Cardiac septum (tissue), 1 donor: ENCODE results near the gene MYOD1. TPM values are rescaled to one million over a fixed set of nuclear protein-coding genes. Genes with fewer than 3 reads are reported as not detected.

Experiments
- DNase-seq: peaks from one replicate; pipeline ENCODE4 v3.0.0-alpha.2; 2020; ENCODE audit warnings: low spot score
- intact Hi-C: fragments of 100-400 bp; cut with DNase I; formaldehyde crosslinking; loops from one replicate; pipeline ENCODE4 v1.14.0; 2022
- total RNA-seq: library from RNA; stranded (reverse); fragmentation: NEBNext Ultra II Directional; extraction: Animal tissue kit (Norgen Biotek cat#: 25700); gene quantifications from one replicate; pipeline ENCODE4 v1.2.1, GENCODE V29; 2021
- donor health status: DM: no; HTN: no; CAD: no.

Gene MYOD1
- total RNA-seq, 1 donor from 2014 or later: not detected

DNA sequence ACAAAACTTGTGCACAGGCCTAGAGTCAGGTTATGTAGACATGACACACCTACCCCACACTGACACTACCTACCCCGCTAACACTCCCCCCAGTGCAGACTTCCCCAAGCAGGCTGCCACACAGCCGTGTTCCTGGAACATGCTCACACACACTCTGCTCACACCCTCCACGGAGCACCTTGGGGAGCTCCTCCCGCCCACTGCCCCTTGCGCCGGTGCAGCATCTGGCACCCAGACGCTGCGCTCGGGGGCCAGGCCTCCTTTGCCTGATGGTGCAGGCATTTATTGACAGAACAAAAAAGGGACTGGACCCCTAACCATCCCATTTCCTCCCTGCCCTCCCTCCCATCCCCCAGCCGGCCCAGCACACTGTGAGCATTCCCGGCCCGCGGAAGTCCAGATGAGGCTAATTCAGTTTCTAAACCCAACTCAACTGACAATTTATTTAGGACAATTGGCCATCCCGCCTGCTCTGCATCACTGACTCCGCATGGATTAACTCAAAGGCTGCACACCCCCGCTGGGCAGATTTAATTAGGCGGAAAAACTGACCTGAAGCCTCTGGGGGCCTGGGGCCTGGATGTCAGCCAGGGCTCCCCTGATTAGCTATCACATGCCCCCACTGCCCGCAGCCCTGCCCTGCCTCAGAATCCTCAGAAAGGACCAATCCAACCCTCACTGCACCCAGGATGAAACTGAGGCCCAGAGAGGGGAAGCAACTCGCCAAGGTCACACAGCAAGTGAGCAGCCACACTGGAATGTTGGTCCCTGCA, 45.3 kb downstream of the MYOD1 start:
- intact Hi-C loops: loop anchor here (5.0 kb wide), 1 partner anchor 83 kb away; no protein-coding TSS in a partner anchor
- DNase-seq: no peak

DNA sequence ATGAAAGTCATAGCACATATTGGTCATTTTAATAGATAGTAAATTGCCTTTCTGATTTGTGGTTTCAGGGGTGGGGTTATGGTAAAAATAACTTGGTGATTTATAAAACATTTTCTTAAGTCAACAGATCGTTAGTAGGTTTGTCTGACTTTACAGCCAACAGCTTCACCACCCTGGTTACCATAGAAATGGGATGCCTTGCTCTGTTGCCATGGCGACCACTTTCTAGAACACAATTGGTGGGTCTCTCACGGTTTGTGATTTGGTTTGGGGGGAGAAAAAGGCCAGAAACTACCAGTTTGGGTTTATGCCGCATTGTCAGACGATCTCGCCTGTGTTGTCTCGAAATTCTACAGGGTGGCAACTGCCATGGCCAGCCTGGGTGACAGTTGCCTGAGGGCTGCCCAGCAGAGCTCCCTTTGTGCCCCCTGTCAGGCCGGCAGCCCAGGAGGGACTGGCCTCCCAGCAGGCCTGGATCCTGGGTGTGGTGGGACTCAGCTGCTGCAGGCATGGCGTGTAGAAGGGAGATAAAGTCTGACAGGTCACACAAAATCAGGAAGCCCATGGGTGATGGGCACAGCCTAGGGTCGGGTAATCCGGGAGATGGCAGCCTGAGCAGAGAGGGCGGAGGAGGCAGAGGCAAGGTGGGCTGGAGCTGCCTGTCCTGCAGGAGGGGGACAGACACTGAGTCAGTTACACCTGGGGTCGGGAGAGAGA, 46.1 kb downstream of the MYOD1 start:
- intact Hi-C loops: no loop called here
- DNase-seq: no peak

DNA sequence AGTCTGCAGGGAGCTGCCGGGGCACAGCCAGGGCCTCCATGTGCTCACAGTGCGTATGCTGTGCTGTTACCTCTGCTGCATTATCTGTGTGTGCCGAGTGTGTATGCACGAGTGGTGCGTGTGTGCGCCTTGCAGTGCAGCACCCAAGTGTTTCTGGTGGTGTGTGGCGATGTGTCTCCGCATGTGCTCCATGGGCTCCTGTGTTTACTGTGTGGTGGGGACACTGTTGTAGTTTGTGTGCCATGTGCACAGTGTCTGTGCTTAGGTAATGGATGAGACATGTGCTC, 46.6 kb downstream of the MYOD1 start:
- intact Hi-C loops: no loop called here
- DNase-seq: no peak

DNA sequence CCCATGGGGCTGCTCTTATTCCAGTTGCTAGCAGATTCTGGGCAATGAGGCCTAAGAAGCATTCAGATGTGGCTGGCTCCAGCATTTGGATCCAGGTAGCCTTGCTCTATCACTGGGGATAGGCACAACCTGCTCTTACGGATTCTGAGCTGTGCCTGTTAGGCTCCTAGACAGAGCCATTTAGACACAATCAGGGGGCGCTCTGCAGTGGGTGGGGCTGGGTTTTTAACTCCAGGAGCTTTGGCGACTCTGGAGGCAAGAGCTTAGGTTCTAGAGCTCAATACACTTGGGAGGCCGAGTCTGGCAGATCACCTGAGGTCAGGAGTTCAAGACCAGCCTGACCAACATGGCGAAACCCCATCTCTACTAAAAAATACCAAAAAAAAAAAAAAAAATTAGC, 47.2 kb downstream of the MYOD1 start:
- no peak for DNase-seq
- intact Hi-C loops: no loop called here

DNA sequence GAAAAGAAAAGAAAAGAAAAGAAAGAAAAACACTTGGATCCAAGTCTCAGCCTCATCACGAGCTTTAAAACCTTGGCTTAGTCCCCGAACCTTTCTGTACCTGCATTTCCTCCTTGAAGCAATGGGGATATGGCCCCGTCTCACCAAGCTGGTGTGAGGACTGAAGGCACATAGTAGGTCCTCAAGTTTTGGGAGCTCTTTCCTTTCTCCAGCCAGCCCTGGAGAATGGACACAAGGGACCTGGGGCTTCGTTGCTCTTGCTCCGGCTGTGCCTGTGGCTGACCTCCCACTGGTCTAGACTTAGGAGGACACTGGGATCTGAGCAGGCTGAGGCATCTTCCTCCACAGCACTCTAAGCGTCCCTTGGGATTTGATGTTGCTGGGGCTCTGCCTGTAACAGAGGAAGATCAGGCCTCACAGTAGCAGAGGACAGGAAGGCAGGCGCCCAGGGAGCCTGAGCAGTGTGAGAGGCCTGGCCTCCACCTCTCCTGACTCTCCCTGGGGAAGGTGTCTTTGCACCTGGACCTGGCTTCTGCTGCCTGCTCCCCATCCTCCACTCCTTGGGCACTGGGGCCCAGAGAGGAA, 48.0 kb downstream of the MYOD1 start:
- intact Hi-C loops: no loop called here
- no peak for DNase-seq

DNA sequence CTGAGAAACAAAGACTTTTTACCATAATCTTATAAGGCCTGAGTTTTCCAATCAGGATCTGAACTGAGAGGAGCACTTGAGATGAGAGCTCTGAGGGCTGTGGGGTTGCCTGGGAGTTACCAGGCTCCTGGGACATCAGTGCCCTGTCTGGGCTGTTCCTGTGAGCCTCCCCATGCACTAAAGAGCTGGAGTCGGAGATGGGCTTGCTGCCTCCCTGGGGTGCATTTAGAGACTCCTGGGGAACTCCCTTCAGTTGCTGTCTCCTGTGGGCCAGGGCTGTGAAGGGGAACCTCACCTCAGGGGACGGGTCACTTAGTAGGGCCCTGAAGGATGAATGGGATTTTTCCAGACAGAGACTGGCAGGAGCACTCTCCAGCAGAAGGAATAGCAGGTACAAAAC, 48.5 kb downstream of the MYOD1 start:
- no peak for DNase-seq
- intact Hi-C loops: no loop called here

DNA sequence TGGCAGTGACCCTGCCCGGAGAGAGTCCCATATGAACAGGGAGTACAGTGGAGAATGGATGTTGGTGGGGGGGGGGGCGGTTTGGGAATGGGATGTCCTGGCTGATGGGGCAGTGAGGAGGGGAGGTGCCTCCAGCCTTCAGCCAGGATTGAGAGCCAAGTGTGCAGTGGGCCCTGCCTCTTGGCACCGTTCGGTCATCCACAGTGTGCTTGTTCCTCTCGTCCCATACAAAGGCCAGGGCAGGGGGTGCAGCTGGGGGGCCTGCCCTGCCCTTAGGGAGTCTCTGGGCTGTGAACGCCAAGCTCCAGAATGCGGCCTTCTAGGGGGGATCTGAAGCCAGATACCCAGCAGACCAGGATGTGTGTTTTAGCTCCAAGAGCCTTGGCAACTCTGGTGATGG, 49.2 kb downstream of the MYOD1 start:
- no peak for DNase-seq
- intact Hi-C loops: no loop called here

DNA sequence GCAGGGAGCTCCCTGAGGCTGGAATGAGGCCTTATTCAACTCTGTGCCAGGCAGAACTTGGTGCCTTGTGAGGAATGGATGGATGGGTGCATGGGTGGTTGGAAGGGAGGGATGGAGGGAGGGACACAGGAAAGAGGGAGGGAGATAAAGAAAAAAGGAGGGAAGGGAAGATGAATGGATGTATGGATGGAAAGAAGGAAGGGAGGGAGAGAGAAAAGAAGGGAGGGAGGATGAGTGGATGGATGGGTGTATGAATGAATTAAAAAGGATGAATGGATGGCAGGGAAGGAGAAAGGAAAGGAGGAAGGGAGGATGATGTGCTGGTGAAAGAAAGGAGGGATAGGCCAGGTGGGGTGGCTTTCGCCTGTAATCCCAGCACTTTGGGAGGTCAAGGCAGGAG, 49.8 kb downstream of the MYOD1 start:
- DNase-seq: no peak
- intact Hi-C loops: no loop called here

DNA sequence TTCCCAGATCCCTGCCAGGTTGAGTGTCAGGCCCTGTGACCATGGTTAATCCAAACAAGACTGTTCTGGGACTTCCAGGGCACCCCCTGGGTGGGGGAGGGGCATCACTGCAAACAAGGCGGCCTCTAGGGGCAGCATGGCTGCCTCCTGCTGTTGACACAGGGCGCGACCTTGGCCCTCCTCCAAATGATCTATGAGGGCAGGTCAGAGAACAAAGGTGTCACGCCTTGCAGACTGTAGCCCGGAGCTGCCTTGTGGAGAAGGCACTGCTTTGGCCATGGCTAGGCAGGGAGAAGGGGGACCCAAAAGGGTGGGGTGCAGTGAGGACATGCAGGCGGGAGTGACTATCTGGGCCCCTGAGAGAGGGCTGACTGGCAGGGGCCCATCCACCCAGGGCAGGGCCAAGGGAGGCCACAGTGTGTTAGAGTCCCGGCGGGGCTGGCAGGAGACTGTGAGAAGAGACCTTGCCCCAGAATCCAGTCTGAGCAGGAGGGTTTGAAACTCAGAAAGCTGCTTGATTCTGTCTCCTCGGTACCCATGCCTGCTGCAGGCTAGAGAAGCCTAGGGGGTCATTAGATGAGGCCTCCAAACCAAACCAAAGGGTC, 50.8 kb downstream of the MYOD1 start:
- intact Hi-C loops: no loop called here
- no peak for DNase-seq

DNA sequence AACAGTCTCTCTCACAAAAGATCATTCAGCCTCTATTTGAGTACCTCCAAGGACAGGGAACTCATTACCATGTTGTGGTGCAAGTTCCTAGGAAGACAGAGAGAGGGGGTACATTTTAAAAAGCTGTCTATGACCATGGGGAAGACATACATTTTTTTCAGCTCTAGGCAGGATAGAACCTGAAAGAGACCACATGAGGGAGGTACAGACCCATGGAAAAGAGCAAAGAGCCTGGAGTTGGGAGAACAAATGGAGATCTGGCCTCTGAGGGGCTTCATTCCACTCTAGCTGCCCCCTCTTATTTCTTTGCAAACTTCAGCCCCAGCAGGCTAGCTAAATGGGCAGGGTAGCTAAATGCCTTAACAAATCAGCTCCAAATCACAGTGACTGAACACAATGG, 51.5 kb downstream of the MYOD1 start:
- no peak for DNase-seq
- intact Hi-C loops: no loop called here

DNA sequence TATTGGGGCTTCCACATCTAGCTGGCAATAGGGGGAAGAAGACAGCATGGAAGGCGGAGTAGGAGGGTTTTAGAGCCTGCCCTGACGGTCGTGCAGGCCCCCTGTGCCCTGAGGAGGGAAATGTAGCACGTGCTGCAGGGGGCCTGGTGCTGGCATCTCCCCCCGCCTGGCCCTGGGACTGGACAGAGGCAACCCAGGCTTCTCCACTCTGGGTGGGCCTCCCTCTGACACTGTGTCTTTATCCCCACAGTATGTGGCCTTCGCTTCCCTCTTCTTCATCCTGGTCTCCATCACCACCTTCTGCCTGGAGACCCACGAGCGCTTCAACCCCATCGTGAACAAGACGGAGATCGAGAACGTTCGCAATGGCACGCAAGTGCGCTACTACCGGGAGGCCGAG, 52.0 kb downstream of the MYOD1 start:
- DNase-seq: no peak
- intact Hi-C loops: no loop called here

Other genes starting within 250 kb of the MYOD1 start
- 3.9 TPM for gene ABCC8, start 242.7 kb upstream of the MYOD1 start, total RNA-seq
- not detected for gene USH1C, start 175.2 kb upstream of the MYOD1 start, total RNA-seq
- not detected for gene OTOG, start 172.3 kb upstream of the MYOD1 start, total RNA-seq
- gene KCNC1, start 15.2 kb downstream of the MYOD1 start, total RNA-seq: 0.05 TPM